Omental fat pad (tissue), 4 donors: ENCODE data around the gene CPOX. TPM values are rescaled to one million over a fixed set of nuclear protein-coding genes. Genes with fewer than 3 reads are reported as not detected.
A peak's percentile ranks its signal among the peaks of the same experiment; 100 is the strongest.
"Not testable (repeated sequence)": the region's sequence is repeated elsewhere in the genome, so short reads cannot be mapped to it uniquely, and the experiment has no call there.

Source experiments
- ATAC-seq: fragments of 150-250 bp; one replicate; pipeline ENCODE4 v1.9.1; 2016; ENCODE audit warnings: mild to moderate bottlenecking, moderate library complexity; ENCODE audit not compliant: low FRiP score
- DNase-seq: peaks from one replicate; pipeline ENCODE4 v3.0.0-alpha.2; 2019; ENCODE audit warnings: low spot score
- total RNA-seq, 4 donors: library from RNA; depleted of rRNA; stranded (reverse); fragments of >200 nt; gene quantifications; one replicate each; pipeline ENCODE4 v1.1.0, GENCODE V29; 2016
- TF ChIP-seq, protein P1 (sequence below), 3 donors: fragments of 450-650 bp; IDR thresholded peaks; one replicate each; pipeline ENCODE4 v1.5.1; 2016 to 2017; ENCODE audit warnings: antibody characterized with exemption in 3 of 3, mild to moderate bottlenecking in 3 of 3, moderate library complexity in 2 of 3

CPOX gene
- 10 to 100 TPM; 10.6 to 27.7 (median 15.1) TPM for total RNA-seq

- peak; percentile 51 for DNase-seq
- TF ChIP-seq, protein P1, sequence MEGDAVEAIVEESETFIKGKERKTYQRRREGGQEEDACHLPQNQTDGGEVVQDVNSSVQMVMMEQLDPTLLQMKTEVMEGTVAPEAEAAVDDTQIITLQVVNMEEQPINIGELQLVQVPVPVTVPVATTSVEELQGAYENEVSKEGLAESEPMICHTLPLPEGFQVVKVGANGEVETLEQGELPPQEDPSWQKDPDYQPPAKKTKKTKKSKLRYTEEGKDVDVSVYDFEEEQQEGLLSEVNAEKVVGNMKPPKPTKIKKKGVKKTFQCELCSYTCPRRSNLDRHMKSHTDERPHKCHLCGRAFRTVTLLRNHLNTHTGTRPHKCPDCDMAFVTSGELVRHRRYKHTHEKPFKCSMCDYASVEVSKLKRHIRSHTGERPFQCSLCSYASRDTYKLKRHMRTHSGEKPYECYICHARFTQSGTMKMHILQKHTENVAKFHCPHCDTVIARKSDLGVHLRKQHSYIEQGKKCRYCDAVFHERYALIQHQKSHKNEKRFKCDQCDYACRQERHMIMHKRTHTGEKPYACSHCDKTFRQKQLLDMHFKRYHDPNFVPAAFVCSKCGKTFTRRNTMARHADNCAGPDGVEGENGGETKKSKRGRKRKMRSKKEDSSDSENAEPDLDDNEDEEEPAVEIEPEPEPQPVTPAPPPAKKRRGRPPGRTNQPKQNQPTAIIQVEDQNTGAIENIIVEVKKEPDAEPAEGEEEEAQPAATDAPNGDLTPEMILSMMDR (IDR thresholded peaks at IDR 0.05) = no peak
- ATAC-seq = peak; percentile 95
Observed at GRCh38 chr3:98593046-98593936, at the start of gene CPOX. Gene CPOX (minus strand): TSS chr3:98593611. CDS start chr3:98593504, 107 bp downstream.

GRCh38 chr3:98642769-98643168 lies 49.4 kb upstream of the CPOX start:
- ATAC-seq, DNase-seq: not testable (repeated sequence)

DNA sequence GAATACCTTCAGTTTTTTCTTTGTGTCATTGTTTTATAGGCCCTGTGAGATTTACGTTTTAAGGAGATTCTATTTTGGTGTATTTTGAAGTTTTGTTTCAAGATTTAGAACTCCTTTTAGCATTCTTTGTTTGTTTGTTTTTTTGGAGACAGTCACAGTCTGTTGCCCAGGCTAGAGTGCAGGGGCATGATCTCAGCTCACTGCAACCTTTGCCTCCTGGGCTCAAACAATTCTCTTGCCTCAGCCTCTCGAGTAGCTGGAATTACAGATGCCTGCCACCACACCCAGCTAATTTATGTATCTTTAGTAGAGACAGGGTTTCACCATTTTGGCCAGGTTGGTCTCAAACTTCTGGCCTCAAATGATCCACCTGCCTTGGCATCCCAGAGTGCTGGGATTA lies 48.3 kb upstream of the CPOX start:
- ATAC-seq, DNase-seq: not testable (repeated sequence)

DNA sequence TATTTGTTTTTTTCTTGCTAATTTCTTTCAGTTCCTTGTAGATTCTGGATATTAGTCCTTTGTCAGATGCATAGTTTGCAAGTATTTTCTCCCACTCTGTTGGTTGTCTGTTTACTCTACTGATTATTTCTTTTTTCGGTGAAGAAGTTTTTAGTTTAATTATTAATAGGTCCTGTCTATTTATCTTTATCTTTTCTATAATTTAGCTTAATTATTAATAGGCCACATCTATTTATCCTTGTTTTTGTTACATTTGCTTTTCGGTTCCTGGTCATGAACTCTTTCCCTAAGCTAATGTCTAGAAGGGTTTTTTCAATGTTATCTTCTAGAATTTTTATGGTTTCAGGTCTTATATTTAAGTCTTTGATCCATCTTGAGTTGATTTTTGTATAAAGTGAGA lies 45.1 kb upstream of the CPOX start:
- ATAC-seq, DNase-seq: not testable (repeated sequence)

DNA sequence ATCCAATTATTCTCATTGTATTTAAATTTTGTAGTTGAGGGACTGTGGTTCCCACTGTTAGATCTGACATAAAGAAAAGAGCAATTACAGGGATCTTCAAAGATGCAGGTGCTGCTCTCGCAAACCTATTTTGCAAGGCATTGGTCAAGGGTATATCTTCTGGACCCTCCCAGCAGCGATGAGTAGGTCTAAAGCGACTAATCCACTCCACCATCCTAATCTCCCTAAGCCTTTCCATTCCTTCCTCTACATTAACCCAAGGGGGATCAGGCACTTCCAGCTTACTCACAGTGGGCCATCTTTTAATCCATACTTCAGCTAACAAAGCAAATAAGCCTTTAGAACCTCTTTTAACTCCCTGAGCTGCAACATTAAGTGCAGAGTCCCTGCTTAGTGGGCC lies 37.0 kb upstream of the CPOX start:
- TF ChIP-seq, protein P1 (IDR thresholded peaks at IDR 0.05) = no peak
- ATAC-seq = no peak
- no peak for DNase-seq

- DNase-seq = no peak
- no peak for ATAC-seq
- TF ChIP-seq, protein P1 (IDR thresholded peaks at IDR 0.05) = no peak
Observed at GRCh38 chr3:98628317-98628716, 34.9 kb upstream of the CPOX start.

DNA sequence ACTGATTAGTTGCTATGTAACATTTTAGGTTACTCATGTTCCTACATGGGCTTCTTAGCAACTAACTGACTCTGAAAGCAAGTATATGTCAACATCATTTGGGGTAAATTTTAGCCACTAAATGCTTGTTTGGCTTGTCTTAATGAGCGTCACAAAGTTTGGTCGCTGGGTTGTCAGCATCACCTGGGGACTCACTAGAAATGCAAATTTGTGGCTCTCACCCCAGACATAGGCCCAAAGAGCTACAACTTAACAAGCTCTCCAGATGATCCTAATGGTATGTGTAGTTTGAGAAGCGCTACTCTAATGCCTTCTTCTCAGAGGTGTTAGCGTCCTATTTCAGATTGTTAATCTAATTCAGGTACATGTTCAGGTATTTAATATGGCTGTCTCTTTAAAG lies 32.7 kb upstream of the CPOX start:
- TF ChIP-seq, protein P1 (IDR thresholded peaks at IDR 0.05) = no peak
- DNase-seq (no peak), ATAC-seq (no peak)

GRCh38 chr3:98623572-98624280 lies 30.3 kb upstream of the CPOX start:
- TF ChIP-seq, protein P1 (IDR thresholded peaks at IDR 0.05) = no peak
- no peak for ATAC-seq
- DNase-seq = no peak
